GM21737 (cell line): ENCODE results near the gene RAX2.

Source experiments
- ATAC-seq: cut with Tn5 transposase; IDR thresholded peaks from one replicate; pipeline ENCODE4 v1.9.1; 2021; ENCODE audit warnings: mild to moderate bottlenecking, moderate library complexity; ENCODE audit not compliant: unreplicated experiment

Gene RAX2

GRCh38 chr19:3733549-3734309 lies 38.3 kb downstream of the RAX2 start:
- ATAC-seq: no peak

- no peak for ATAC-seq
These were observed 39.9 kb downstream of the RAX2 start for GRCh38 chr19:3732108-3732507.

GRCh38 chr19:3730457-3730958 lies 41.5 kb downstream of the RAX2 start:
- no peak for ATAC-seq

- ATAC-seq: no peak
These were observed 46.3 kb downstream of the RAX2 start for GRCh38 chr19:3725640-3726310.

- ATAC-seq: no peak
These were observed 46.9 kb downstream of the RAX2 start for GRCh38 chr19:3725121-3725520.

GRCh38 chr19:3723883-3724282 lies 48.1 kb downstream of the RAX2 start:
- no peak for ATAC-seq

GRCh38 chr19:3723110-3723488 lies 48.9 kb downstream of the RAX2 start:
- no peak for ATAC-seq

- no peak for ATAC-seq
These were observed 49.5 kb downstream of the RAX2 start for GRCh38 chr19:3722443-3723109.

GRCh38 chr19:3721887-3722442 lies 50.1 kb downstream of the RAX2 start:
- ATAC-seq: no peak

- no peak for ATAC-seq
These were observed 50.7 kb downstream of the RAX2 start for GRCh38 chr19:3721131-3721886.

GRCh38 chr19:3720349-3720917 lies 51.6 kb downstream of the RAX2 start:
- no peak for ATAC-seq

GRCh38 chr19:3719868-3720267 lies 52.2 kb downstream of the RAX2 start:
- no peak for ATAC-seq
